Tongue (tissue), 2 donors: Measurements from ENCODE around the gene ROPN1L. TPM values are rescaled to one million over a fixed set of nuclear protein-coding genes. Genes with fewer than 3 reads are reported as not detected.
A peak's percentile ranks its signal among the peaks of the same experiment; 100 is the strongest.

Source experiments
- DNase-seq: peaks from one replicate; pipeline ENCODE4 v3.0.0-alpha.2; 2015
- total RNA-seq: library from RNA; depleted of rRNA; stranded (reverse); fragments of >200 nt; gene quantifications from one replicate; pipeline ENCODE4 v1.2.3, GENCODE V29; 2014

The ROPN1L gene
- total RNA-seq, 1 donor from 2014 or later = 0.41 TPM

DNA sequence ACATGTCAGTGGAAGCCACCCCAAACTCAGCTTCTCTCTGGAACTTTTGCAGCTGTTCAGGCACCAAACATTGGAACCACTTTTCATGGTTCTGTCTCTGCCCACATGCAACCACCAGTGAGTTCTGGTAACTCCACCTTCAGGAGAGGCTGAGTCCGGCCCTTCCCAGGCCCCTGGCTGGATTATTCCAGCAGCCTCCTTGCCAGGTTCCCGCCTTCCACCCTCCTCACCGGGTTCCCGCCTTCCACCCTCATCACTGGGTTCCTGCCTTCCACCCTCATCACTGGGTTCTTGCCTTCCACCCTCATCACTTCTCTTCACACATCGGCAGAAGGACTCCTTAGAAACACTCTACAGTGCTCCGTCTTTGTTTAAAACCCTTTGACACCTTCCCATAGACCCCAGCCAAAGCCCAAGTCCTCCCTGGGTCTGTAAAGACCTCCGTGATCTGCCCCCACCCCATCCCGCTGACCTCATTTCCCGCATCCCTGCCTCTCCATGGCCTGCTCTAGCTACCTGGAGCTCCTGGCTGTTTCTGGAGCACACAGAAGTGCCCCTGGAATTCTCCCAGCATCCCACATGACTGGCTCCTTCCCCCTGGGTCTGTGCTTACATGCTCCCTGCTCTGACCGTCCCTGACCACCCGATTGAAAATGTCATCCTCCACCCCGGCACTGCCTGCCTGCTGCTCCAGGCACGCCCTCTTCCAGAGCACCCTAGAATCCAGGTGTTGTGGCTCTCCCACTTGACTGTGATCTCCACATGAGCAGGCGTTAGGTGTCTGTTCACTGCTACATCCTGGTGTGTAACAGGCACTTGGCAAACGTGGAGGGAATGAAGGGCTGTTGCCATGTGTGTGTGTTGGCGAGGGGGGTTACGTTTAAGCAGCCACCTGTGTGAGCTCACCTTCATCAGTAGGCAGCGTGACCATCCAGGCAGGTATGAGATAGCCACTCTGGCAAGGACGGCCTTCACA, 17.7 kb downstream of the ROPN1L start:
- DNase-seq = no peak

DNA sequence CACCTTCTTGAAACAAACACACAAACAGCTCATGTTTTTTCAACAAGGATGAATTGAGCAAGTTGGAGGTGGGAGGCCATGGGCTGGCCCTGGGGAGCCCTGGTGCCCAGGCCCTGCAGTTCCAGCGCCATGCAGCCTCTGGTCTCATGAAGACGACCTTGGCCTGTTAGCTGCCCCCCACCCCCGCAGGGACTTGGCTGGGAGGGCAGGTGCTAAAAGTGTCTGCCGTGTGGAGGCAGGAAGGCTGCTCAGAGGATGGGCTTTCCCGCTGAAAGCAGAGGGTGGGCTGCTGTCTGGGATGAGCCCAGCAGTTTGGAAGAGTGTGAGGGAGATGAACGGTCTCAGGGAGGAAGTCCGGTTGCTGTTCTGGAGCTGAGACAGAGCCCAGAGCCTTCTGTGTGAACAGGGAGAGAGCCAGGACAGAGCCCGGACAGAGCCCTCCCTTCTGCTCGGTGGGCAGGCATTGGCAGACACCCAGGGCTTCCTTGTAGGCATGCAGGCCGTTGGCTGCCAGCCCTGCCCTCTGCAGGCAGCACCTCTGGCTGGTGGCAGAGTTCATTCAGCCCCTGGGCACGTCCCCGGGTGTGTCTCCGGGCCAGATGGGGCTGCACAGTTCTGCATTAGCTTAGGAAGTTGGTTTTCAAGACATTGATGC, 18.7 kb downstream of the ROPN1L start:
- DNase-seq = no peak

DNA sequence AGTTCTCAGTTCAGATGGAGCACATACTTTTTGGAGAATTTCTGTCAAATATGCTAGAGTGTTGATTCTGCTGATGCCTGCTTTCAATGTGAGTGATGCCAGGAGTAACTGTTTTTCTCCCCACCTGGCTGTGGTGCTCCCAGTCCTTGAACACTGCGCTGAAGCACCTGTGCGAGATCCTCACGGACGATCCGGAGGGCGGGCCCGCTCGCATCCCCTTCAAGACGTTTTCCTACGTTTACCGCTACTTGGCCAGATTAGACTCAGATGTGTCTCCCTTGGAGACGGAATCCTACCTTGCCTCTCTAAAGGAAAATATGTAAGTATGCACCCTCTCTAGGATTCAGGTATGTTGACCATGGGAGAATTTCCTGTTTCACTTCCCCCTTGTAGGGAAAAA, 19.4 kb downstream of the ROPN1L start:
- no peak for DNase-seq

DNA sequence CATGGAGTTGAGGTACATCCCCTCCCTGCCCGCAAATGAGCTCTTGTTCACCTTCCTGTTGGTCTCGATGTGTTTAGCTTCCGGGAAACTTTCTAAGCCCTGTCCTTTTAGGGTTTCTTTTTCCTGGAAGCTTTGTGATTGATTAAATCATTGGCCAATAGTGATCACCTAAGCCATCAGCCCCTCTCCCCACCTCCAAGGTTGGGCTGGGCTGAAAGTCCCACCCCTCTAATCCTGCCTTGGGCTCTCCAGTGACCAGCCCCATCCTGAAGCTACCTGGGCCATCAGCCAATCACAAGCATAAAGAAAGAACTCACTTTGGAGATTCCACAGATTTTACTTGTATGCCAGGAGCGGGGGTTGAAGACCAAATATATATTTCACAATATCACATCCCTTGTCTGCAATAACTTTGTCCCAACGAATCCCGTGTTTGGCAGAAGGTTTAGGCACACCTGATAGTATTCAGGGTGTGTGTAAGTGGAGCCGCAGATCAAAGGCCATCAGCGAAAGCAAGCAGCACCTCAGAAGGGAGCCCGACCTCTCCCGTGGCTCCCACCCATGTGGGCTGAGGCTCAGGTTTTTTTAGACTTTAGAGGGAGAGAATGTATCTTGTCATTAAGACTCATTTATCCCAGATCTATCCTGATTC, 20.4 kb downstream of the ROPN1L start:
- DNase-seq = no peak

DNA sequence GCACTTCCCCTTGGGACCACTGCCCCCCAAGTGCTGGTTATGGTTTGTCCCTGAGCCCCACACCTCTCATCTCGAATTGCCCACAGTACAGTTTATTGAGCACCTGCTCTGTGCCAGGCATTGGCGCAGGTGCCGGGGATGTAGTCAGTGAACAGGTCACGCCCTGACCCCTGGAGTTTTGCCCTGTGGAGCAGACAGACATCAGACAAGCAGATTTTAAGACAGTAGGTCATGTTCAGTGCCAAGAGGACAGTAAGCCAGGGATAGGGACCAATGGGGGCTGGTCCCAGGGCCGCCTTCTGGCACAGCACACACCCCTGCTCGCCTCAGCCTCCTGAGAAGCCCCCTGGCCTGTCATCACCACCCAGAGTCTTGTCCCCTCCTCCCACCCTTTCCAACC, 21.9 kb downstream of the ROPN1L start:
- no peak for DNase-seq

DNA sequence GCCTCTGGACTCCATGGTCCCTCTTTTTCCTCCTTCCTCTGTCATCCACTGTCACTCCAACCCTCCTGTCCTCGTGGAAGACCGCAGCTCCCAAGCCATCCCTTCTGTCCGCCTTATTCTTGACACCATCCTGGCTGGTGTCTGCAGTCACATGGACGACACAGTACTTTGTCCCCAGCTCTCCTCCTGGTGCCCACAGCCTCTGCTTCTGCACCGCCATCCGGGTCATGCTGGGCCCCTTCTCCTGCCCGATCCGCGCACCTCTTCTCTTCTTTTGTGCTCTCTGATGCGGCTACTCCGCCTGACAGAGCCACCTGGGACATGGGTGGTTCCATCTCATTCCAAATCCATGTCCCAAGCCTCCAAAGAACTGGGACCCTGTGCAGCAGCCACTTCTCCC, 22.5 kb downstream of the ROPN1L start:
- no peak for DNase-seq

DNA sequence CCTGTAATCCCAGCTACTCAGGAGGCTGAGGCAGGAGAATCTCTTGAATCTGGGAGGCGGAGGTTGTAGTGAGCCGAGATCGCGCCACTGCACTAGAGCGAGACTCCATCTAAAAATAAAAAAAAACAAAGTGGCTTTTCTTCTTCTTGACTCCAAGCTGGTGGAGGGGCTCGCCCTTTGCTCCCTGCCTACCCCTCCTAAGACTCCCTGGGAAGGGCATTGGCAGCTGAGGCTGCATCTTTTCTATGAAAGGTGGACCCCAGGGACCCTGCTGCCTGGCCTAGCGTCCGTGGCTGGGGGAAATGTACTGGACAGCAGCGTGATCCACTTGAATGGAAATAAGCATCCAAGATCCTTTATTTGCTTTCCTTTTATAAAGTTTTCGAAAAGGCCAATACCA, 24.0 kb downstream of the ROPN1L start:
- DNase-seq = no peak

DNA sequence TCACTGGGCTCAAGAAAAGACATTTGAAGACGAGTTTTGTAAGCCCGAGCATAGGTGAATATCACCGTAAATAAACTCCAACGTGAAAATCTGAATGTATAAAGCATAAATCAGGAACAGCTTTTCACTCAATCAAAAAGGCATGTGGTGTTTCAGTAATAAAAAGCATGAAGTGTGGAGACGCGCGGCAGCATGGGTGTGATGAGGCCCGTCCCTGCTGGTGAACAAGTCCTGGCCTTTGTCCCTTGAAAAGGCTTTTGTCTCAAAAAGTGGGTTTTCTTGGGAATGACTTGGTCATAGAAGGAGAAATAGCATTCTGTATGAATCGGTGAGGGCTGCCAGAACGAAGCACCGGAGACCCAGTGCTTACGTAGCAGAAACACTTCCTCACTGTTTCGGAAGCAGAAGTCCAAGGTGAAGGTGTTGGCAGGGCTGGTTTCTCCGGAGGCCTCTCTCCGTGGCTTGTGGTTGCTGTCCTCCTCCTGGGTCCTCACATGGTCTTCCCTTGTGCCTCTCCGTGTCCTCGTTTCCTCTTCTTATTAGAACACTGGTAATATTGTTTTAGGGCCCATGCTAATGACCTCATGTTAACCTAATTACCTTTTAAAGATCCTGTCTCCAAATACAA, 24.9 kb downstream of the ROPN1L start:
- no peak for DNase-seq

DNA sequence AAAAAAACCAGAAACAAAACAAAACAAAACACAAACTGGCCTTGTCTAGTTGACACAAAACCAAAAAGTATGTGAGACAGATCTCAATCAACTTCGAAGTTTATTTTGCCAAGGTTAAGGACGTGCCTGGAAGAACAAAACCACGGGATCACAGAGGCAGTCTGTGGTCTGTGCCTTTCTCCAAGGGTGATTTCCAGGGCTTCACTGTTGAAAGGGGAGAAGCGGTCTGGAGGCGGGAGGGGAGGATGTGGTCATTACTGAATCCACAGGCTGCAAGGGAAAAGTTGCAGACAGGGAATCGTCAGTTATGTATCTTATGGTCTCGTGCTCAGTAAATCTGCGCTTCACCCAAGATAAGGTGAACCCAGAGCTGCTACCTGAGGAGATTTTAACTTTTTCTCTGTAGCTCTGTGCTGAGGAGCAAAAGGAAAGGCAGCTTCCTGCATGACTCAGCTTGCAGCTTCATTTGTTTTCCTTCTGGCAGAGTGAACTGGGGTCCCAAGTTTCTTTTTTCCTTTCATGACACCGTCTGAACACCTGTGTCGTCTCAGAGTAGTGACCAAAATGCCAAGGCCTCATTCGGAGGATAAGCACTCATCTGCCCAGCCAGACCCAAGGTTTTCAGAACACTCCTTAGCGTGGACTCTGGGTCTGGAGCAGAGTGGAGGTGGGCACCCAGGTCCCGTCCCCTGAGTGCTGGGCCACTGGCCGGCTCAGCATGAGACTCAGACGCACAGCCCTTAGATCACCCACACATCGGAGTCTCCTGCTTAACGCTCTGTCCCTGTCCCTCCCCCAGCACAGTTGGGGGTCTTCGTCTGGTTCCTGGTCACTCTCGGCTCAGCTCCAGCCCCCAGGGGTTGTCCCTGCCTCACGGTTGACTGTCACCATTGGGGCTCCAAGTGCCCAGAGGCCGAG, 25.9 kb downstream of the ROPN1L start:
- DNase-seq = no peak

DNA sequence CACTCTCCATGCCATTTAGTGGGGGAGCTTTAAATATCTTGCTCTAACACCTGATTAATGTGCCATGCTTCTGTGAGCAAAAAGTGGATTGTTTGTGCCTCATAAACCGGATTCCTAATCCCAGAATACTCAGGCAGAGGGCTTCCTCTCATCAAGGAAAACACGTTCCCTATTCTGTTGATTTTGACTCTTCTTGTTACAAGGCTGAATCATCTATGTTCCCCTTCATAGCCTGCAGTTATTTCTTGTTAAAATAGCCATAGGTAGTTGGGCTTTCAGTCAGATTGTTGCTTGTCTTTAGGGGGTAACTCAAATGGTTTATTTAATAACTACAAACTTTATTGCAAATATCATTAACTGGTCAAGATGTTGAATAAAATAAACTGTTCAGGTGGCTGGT, 26.6 kb downstream of the ROPN1L start:
- no peak for DNase-seq

DNA sequence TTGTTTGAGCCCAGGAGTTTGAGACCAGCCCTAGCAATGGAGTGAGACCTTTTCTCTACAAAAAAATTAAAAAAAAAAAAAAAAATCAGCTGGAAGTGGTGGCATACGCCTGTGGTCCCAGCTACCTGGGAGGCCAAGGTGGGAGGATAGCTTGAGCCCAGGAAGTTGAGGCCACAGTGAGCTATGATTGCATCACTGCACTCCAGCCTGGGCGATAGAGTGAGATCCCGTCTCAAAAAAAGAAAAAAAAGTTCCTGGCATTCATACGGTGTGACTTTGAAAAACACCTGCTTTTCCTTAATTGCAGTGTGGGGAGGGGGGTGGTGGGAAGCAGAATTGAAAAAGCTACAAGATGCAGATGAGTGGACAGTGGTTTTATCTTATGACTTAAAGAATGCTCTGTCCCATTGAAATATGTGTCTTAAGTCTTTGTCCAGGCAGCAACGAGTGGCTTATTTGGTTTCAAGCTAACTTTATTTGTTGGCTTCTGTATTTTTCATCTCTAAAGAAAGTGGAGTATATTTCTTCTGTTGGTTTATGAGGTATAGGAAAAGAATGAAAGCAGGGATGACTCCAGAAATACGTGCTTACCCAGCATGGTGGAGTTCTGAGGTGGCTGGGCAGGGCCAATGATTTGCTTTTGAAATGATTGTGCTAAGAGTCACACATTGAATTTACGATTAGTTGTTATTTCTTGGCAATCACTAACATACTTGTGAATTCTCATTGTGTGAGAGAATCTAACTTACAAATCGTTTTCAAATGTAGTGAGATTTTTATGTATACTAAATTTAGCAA, 27.8 kb downstream of the ROPN1L start:
- DNase-seq = no peak

DNA sequence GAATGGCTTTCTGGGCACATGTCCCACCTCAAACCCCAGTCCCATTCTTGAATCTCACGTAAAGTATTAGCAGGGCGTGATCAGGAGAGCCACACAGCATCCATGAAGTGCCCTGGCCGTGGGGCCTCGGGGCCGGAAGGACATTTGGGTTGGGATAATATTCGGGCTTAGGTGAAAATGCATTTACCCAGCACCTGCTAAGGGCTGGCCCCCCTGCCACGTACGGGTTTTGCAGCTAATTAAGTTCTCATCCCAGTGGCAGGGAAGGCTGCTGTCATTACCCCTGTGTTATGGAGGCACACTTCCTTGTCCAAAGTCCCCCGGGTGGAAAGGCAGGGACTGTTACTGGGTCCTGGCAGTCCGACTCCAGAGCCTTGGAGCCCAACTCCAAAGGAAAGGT, 29.0 kb downstream of the ROPN1L start:
- no peak for DNase-seq

DNA sequence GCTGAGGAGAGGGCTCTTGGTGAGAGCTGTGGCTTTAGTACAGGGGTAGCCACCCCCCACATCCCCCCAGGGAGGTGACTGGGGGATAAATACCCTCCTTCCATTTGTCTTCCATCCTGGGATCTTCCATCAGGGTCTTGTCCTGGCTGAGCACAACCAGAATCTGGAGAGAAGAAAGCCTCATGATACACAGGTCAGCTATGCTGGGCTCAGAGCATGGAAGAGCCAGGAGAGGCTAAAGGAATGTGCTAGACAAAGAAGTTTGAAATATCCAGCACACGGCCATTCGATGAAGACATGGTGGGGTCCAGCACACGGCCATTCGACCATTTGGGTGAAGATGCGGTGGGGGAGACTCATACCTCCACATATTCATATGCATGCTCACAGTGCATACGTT, 30.0 kb downstream of the ROPN1L start:
- no peak for DNase-seq

DNA sequence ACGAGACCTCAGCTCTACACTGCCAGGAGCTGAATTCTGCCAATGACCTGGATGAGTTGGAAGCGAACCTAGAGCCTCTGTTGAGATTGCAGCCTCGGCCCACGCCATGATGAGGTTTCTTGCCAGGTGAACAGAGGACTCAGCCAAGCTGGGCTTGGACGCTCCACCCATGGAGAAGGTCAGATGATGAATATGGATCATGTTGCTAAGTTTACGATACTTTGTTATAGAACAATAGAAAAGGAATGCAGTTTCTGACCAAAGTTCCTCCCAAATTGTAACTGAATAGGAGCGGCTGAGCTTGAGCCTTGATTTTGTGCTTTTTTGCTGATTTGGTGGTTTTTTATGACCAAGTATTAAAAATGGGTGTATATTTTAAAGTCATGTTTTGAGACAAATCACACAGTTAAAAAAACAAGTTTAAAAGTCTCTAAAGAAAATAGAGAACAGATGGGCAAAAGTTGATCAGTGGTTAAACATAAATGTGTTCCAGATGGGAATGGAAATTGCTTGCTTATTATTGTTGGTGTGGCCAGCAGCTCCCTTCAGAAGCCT, 32.9 kb downstream of the ROPN1L start:
- DNase-seq = peak; percentile 28

DNA sequence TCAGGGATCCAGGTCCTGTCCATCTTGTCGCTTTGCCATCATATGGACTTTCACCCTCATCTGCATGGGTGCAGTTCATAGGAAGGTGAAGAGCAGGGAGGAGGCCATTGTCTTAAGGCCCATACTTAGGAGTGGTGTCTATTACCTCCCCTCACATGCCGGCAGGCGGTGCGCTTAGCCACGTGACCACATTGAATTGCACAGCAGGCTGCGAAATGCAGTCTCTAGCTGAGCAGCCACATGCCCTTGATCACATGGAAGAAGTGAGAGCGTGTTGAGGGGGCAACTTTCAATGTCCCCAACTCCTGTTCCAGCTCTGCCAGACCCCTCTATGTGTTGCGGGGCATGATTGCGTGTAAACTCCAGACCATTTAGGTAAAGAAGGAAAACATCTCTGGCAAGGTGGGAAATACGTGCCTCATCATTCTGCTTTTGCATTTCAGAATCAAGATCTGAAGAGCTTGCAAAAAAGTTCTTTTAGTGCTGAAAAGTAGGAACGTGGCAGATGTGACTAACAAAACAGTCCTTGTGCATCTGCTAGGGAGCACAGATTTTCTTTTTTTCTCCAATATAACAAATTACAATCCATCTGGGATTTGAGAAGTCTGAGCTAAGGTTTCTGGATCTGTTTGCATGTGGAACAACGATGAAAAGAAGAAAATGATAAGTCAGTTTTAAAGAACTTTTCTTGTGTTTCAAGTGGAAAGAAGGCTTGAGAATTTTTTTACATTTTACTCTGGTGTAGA, 34.4 kb downstream of the ROPN1L start:
- DNase-seq = no peak

DNA sequence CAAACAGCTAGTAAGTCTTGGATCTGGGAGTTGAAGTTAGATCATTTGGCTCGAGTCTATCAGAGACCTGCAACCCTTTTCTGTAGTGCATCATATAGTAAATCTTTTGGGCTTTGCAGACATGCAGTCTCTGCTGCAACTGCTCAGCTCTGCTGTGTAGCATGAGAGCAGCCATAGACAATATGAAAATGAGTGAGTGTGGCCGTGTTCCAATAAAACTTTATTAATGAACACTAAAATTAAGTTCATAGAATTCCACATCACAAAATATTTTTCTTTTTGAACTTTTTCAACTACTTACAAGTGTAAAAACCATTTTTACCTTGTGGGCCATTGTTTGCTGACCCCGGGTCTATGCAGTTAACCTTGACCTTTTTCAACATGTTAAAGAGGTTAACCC, 35.2 kb downstream of the ROPN1L start:
- no peak for DNase-seq

DNA sequence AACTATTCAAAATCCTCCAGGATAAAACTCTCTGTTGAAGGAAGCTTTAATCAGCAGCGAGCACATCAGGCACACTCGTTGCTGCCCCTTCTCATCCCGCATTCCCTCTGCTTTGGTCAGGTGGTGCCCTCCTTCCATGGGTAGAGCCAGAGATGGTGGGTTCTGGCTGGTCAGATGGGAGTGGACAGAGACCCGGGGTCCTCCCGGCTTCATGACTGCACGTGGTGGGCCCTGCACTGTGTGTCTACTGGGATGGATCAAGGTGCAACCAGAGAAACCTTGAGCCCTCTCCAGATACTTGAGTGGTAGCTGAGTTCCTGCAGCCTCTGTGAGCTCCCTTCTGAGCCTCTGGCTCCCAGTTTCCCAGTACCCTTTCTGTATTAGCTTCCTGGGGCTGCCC, 36.3 kb downstream of the ROPN1L start:
- no peak for DNase-seq

DNA sequence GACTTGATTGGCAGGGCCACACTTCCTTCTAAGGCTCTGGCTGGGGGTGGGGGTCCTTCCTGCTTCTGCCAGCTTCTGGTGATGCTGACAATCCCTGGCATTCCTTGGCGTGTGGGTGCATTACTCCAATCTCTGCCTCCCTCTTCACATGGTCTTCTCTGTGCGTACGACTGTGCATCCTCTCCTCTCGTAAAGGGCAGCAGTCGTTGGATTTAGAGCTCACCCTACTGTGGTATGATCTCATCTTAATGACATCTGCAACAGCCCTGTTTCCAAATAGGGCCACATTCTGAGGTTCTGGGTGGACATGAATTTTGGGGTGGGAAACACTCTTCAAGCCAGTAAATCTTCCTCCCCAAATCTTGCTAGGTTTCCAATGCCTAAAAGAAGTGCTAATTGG, 36.8 kb downstream of the ROPN1L start:
- no peak for DNase-seq

DNA sequence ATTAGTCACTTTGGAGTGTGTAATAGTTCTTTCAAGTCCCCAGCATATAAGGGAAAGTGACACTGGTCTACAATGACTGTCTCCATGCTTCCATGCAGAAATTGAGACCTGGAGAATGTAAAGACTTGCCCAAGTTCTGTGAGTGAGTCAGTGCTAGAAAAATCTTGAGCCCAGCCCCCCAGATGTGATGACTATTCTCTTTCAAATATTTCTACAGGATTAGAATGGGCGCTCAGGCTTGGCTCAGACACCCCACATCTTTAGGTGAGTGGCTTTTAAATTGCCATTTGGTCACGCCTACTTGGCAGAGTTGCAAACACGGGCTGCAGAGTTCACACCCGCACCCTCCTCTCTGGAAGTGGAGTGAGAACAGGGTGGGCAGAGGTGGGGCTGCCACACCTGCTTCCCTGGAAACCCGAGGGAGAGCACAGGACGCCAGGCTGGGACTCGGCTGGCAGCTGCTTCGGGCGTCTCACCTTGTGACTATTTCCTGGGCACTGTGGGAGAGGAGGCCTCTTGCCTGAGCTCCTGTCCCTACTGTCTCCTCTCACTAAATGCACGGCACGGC, 37.6 kb downstream of the ROPN1L start:
- no peak for DNase-seq
